GM12872 (cell line): ENCODE measurements around the gene FAM118A.

Experiments
- CTCF ChIP-seq: IDR thresholded peaks from 3 replicates; pipeline ENCODE4 v1.5.1; 2011; ENCODE audit warnings: low read depth, mild to moderate bottlenecking, low read length, moderate library complexity; ENCODE audit not compliant: insufficient read depth

Gene FAM118A

DNA sequence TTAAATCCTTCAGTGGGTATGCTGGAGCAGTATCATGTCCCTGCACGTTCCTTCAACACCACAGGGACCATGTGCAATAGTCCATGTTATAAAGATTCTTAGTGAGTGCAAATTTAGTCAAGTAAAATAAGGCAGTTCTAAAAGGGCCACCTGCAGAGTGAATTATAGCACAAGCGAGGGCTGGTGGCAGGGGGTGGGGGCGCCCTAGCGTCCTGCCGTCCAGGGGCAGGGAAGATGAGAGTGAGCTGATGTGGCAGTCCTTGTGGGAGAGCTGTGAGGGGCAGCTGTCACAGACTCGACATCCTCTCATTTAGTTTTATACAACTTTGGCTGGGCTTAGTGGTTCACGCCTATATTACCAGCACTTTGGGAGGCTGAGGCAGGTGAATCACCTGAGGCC is 29.1 kb downstream of the FAM118A start:
- TF ChIP-seq CTCF = no peak

DNA sequence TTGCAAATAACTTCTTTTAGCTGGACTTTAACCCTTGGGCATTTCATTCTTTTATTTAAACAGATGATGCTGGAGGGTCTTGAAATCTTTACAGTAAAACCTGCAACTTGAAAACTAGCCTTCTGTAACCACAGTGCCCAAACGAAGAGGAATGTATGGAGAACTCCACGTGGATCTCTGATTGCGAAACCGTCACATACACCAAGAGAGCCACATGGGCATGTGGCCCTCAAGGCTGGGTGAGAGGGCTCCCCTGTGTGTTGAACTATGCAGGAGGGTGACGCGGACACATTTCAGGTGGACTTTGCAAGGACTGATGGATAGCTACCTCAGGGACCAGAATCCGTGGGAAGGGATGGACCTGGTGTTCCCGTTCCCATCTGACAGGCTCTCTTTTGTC is 30.6 kb downstream of the FAM118A start:
- TF ChIP-seq CTCF = no peak

- no peak for TF ChIP-seq CTCF
Measured at GRCh38 chr22:45341498-45341897, 31.8 kb downstream of the FAM118A start.

- TF ChIP-seq CTCF = no peak
Measured at GRCh38 chr22:45343143-45343542, 33.4 kb downstream of the FAM118A start.

DNA sequence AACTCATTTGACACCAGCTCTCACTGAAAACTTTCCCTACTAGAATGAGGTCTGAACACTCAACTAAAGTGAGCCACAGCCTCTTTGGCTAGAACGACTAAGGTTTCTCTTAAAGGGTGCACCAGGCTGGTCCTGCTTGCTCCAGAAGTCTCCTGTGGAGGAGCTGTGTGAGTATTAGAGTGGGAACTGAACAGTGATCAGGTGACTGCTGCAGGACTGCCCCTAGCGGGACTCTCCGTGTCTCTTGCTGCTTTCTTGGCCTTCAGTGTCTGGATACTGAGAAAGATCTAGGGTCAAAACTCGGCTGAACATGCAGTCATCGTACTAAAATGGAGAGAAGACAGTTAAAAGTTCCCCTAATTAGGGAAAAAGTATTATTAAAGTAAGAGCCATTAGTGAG is 34.6 kb downstream of the FAM118A start:
- TF ChIP-seq CTCF = no peak

DNA sequence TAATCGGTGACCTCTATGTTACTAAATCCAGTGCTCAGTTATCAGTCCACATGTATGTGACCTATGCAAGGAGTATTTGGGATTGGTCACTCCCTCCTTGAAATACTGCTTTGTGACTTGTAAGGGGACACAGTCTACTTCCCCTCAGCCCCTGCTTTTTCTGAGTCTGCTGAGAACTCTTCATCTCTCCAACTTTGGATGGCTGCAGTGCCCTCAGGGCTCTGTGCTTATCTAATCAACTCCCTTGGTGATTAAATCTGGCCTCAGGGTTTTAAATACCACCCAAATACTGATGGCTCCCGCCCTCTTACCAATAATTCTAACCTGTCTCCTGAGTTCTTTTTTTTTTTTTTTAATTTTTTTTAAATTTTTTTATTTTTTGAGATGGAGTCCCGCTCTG is 40.2 kb downstream of the FAM118A start:
- no peak for TF ChIP-seq CTCF

- TF ChIP-seq CTCF = no peak
Measured at GRCh38 chr22:45351956-45352355, 42.2 kb downstream of the FAM118A start.

DNA sequence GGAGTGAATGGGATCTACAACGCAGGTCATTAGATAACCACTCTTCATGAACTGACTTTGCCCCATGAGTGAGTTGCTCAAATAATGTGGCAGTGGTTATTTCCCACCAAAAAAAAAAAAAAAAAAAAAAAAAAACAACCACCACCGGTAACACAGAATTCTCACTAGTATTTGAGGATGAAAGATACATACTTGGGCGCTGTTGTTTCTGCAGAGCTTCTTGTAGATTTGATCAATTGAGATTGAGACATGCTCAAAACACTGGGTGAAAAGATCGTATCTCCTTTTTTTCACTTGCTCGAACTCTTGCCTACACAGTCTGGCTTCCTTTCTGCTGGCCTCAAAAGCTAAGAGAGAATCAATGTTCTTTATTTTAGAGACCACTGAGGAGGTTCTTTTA is 44.1 kb downstream of the FAM118A start:
- TF ChIP-seq CTCF = no peak
